Measurements from ENCODE around the gene PSMA3.
A peak's percentile ranks its signal among the peaks of the same experiment; 100 is the strongest.
"Not testable (repeated sequence)": the region's sequence is repeated elsewhere in the genome, so short reads cannot be mapped to it uniquely, and the experiment has no call there.

Gene PSMA3

DNA sequence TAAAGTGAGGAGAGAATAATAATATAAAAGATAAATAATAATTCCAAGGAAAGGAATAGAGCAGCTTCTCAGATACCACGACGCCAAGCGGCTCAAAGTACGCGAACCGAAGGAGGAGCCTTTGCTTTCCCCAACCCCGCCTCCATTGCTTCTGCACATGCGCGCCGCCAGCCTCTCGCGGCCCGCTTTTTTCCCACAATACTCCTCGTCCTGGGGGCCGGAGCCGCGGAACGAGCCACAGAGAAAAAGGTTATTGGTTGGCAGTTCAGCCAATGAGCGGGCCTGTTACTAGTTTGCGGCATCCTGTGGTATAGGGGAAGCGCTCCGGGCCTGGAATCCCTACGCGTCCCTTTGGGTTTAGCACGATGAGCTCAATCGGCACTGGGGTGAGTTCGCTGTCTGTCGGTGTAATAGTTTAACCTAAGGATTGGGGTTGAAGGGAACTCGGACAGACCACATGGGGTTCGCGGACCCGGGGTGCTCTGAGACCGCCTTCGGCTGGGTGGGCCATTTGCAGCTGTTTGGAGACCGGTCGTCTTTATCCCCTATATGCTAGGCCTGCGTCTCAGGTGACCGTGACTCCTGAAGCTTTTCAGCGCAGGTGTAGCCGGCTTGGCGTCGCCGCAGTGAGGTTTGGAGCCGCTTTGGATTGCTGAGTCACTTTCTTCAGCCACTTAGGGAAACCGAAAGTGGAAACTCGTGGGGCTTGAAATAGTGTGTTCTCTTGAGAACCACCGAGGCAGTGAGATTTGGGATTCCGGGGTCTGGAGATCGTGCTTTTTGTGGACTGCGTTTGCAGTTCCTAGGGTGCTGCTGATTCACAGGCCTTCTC is at the start of gene PSMA3:
PSMA3 (plus strand) TSS at position 288 of the 832 bp plus-strand sequence; CDS start at position 366, 78 bp downstream.
- peak; percentile 96 to 99 for DNase-seq

DNA sequence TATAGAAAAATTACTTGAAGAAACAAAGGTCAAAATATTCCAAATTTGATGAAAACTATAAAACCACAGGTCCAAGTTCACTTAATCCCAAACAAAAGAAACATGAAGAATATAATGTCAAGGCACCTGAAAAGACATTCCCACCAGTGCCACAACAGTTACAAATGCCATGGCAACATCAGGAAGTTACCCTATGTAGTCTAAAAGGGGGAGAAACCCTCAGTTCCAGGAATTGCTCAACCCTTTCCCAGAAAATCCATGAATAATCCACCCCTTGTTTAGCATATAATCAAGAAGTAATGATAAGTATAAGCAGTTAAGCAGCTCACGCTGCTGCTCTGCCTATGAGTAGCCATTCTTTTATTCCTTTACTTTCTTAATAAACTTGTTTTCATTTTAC is 48.4 kb upstream of the PSMA3 start:
- no peak for DNase-seq

DNA sequence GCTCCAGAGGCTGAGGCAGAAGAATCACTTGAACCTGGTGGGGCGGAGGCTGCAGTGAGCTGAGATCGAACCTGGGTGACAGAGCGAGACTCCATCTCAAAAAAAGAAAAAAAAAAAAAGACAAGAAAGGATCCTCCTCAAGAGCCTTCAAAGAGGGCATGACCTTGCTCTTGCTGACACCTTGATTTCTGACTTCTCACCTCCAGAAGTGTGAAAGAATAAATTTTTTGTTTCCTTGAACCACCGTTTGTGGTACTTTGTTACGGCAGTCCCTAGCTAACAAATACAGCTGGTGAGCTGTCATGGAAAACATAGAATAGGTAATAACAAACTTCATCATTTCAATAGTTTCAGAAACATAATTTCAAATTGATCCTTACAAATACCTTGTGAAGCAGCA is 46.6 kb upstream of the PSMA3 start:
- no peak for DNase-seq

DNA sequence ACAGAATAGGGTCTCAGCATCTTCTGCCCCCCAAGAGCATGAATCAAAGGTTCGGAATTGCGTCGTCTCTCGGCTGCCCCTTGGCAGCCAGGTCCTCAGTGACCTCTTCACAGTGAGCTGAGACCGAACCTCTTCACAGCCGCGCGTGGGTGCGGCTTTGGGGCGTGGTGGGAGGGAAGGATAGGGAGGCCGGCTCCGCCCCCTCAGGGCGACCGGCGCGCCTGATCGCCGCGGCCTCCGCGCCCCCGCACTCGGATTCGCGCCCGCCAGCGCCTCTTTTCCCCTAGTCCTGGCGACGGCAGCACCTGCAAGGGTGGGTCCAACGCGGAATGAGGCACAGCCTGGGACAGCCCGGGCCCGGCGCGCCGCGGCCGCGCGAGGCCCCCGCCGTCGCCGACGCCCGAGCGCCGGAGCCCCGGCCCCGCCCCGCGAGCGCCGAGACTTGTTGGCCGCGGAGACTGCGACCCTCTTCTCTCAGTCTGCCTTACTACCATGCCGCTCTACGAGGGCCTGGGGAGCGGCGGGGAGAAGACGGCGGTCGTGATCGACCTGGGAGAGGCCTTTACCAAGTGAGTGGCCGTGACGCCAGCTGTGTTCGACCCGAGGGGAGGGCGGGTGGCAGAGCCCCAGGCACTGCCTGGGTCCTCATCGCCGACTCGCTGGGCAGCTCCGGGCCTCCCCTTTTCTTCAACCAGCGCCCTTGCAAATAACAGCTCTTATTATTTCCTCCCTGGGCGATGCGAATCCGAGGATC is 44.7 kb upstream of the PSMA3 start, which contains the start of gene ACTR10:
ACTR10 (plus strand) TSS at position 424 of the 754 bp plus-strand sequence; CDS start at position 493, 69 bp downstream.
- peak; percentile 71 to 76 for DNase-seq

DNA sequence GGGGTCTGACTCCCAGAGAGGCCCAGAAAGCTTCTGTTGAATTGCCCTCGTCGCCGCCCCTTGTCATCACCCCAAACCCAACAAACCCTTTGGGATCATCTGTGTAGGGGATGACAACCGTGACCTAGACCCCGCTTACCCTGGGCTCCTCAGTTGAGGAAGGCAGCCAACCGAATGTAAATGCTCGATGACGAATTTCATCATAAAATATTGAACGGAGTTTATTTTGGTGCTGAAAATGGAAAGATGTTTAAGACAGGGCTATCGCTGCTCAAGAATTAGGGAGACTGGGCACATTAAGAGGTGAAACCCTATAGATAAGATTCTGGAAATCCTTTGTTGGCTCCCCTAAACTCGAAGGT is 44.2 kb upstream of the PSMA3 start:
- DNase-seq: peak in 1 of 2 experiments; percentile 21

DNA sequence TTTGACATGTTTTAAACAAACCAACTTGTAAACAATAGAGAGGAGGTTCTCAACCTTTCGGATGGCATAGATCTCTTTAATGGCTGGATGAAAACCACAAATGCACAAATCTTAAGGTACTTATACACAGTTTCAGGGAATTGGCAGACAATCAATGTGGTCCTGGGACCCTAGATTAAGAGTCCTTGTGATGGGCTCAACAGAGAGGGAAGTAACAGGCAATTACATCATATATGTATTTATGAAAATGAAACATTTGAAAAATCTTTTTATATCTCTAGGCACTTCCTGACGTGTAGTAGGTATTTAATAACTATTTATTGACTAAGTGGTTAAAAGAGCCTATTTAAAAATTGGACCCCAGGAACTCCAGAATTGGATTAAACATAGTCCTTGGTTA is 43.8 kb upstream of the PSMA3 start:
- peak in 1 of 2 experiments; percentile 25 for DNase-seq

DNA sequence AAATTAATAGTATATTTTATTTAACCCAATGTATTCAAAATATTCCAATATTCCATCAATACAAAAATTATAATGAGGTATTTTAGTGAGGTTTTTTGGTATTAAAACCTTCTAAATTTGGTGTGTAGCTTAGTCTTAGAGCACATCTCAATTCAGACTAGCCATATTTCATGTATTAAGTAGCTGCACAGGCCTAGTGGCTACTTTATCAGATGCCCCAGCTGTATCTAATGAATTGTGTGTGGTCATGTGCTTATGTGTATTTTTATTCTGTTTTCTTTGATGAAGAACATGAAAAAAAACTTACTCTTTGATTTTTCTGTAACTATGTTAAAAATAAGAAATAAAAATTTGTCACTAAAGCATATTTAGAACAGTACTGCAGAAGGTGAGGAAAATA is 31.5 kb upstream of the PSMA3 start:
- DNase-seq: no peak

DNA sequence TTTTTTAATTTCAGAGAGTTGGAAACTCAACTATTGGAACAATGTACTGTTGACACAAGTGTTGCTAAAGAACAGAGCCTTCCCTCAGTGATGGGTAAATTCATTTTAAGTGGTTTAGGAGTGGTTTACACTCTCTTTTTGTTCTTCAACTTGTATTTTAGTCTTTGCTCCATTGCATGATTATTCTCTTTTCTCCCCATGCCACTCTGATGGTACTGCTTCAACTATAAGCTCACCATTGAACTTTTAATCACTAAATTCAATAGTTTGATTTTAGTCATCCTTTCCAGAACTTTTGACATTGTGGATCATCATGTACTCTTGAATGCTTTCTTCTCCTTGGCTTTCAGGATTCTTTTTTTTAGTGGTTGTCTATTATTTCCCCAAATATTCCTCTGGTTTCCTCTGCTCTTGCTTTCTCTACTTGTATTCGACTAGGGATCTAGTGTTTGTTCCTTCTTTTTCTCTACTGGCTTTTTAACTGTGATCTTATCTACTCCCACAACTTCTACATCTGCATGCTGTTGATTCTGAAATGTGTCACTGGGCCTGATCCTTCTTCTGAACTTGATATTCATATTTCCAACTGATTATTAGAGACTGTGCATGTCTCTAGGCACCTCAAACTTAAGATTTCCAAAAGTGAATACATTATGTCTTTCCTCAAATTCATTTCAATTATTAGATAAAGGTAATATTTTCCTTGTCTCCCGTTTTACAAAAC is 29.3 kb upstream of the PSMA3 start:
- no peak for DNase-seq

DNA sequence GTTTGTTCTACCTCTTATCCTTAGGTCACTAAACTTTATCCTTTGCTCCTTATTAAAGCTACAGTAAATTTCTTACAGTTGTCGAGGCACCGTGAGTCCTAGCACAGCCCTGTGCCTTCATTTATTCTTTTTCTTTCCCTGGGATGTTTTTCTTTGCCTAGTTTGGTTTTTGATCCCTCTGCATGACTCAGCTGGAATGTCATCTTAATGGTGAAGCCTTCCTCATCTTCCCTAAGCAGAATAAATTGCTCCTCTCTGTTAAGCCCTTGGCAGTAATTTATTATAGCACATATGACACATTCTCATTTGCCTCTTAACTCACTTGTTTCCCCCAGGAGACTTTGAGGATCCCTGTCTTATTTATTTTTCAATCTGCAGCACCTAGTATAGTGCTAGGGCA is 28.1 kb upstream of the PSMA3 start:
- no peak for DNase-seq

DNA sequence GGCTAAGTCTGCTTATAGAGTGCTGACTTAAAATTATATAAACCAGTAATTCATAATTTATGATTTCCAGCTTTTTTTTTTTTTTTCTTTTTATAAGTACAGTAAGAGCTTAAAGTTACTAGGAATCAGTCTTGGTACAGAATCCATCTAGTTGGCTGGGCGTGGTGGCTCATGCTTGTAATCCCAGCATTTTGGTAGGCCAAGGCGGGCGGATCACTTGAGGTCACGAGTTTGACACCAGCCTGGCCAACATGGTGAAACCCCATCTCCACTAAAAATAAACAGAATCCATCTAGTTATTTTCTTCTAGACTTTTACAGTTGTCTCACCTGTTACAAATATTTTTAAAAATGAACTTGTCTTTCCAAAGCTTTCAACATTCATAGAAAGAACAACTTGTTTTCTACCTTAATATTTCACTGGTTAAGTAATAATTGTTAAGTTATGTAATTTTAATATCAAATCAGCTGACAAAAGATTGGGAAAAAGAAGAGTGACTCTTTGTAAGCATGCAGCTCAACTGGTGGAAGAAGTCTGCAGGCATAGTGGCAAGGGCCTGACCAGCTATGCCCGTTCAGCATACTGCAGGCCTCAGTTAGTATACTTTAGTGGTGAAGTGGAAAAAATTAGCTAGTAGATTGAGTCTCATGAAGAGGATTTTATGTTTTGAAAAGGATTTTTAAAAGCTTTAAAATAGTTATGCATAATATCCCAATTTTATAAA is 17.4 kb upstream of the PSMA3 start:
- no peak for DNase-seq

DNA sequence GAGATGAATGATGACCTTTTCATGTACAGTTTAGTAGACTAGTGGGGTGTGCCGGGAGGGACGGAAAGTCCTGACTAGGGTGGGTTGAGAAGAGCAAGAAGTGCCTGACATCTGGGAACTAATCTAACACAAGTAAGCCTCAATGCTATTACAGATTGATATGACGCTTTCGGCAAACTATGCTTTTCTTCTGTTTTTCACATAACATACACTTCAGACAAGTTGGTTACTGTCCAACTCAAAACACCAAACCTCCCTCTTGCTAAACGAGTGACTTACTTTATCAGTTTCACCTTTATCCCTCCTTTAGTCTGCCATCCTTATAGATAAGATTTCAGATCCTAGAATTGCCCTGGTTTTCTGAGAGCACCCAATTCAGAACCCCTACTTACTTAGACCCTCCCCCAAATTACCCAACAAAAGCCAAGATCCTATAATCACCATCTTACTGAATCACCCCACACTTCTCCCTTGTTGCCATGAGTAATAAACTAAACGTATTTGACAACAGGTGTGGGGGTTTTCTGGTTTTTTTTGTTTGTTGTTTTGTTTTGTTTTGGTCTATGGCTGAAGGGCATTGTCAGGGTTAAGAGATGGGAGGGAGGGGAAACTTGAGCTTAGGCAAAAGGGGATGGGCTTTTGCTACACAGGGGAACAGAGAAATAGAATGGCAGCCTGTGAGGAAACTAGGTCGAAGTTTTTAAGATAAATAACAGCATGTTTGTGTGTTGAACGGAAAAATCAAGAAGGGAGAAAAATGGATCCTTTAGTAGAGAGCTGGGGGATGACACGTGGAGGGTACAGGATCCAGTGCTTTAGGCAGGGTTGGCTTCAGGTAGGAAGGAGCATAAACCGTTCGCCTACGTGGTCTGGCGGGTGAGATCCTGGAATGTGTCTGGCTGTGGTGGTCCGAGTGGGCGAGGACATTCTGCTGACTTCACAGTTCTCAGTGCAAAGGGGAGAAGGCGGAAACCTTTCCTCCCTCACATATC is 6.1 kb upstream of the PSMA3 start:
- no peak for DNase-seq

DNA sequence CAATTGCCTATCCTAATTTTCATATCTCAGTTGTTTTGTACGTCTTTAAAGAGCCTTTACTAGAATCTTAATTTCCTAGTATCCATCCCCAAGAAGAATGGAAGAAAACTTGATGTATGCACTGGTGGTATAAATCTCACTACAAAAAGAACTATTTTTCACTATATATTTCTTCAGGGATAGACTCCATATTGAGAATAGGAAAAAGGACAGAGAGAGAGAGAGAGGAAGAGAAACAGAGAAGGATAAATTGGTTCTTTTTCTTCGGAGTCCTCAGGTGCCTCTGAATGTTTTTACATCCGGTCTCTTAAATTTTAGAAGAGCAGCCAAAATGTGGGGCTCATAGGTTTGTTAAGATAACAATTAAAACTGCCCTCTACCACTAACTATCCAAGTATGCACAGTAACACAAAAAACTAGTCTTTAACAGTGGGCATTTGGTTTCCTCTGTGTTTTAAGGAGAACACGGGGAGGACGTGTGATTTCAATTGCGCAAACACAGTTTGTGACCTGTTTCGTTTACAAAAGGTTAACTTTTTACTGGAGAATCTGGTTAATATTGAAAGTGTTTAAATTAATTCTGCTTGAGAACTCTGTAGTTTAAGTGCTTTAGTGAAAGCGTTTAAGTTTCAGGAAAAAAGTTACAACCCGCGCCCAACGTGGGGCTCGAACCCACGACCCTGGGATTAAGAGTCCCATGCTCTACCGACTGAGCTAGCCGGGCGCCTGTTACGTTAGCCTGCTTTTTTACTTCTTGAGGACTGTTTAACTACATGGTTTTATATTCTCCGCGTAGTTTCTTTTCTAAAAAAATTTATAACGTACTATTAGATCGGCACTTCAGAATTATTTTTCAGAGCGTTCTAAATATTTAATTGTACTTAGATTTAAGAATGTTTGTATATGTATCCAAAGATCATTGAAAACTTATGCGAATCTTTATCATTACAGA is 5.1 kb upstream of the PSMA3 start:
- peak; percentile 49 to 57 for DNase-seq

DNA sequence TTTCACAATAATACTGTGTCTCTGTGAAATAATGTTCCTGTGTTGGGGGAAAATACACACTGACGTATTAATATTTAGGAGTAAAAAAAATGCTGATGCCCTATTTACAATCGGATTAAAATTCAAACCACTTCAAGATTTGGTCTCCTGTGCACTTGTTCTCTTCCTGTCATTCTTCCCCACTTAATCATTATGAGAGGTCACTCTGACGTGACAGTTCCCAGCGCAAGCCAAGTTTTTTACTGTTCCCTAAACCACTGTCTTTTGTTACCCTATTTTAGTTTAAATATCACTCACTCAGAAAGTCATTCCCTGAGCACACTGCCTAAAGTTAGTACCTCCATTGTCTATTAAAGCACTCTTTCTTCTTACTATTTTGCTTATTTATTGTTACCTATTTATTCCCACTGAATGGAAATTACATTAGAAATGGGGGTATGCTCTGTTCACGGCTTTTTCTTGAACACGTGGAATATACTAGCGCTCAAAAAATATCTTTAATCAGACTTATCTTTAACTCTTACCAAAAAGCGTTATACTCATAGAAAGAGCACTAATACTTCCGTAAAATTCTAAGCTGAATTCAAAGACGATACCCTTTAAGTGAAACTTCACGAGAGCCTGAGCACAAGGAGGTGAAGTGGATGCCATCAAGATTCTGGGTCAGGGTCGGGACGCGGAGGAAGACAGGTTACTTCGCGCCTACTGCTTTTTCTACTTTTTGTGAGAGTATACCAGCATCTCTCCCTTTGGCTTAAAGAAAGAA is 670 bp upstream of the PSMA3 start:
- DNase-seq: peak; percentile 82 to 95

DNA sequence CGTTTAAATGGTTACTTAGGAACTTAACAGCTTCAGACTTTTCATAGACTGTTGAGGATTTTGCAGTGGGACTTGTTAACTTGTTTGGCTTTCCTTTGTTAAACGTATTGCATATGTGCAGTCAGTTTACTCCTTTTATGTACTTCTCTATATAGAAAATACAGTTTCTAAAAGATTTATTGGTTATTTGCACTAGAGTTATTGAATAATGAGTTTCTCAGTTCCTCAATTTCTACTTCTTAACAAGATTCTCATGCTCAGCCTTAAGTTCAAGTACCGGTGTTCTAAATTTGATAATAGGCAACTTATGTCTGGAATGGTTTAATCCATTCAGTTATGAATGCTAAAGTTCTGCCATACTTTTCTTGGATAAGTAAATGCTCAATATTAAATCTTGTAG is 919 bp downstream of the PSMA3 start:
- DNase-seq: peak in 1 of 2 experiments; percentile 34

DNA sequence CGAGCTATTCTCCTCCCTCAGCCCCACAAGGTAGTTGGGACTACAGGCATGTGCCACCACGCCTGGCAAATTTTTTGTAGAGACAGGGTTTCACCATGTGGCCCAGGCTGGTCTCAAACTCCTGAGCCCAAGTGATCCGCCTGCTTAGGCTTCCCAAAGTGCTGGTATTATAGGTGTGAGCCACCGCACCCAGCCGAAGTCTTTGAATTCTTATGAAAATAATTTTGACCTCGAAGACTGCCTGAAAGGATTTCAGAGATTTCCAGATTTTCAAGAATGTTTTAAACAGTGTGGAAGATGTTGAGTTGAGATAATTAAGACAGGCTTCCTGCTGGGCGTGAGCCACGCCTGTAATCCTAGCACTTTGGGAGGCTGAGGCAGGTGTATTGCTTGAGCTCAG is 5.0 kb downstream of the PSMA3 start:
- DNase-seq: no peak

DNA sequence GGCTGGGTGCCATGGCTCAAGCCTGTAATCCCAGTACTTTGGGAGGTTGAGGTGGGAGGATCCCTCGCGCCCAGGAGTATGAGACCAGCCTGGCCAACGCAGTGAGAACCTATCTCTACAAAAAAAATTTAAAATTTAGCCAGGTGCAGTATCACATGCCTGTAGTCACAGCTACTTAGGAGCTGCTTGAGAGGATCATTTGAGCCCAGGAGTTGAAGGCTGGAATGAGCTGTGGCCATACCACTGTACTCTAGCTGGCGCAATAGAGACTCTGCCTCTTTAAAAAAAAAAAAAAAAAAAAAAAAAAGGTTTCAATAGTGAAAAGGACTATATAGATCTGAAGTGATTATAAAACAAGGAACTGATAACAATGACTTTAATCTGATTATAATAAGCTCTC is 13.5 kb downstream of the PSMA3 start:
- peak in 1 of 2 experiments; percentile 9 for DNase-seq

DNA sequence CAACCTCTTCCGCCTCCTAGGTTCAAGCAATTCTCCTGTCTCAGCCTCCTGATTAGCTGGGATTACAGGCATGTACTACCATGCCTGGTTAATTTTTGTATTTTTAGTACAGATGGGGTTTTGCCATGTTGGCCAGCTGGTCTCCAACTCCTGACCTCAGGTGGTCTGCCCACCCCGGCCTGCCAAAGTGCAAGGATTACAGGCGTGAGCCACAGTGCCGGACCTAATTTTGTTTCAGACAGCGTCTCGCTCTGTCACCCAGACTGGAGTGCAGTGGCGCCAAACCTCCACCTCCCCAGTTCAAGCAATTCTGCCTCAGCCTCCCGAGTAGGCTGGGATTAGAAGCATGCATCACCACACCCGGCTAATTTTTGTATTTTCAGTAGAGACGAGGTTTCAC is 17.4 kb downstream of the PSMA3 start:
- not testable (repeated sequence) for DNase-seq

DNA sequence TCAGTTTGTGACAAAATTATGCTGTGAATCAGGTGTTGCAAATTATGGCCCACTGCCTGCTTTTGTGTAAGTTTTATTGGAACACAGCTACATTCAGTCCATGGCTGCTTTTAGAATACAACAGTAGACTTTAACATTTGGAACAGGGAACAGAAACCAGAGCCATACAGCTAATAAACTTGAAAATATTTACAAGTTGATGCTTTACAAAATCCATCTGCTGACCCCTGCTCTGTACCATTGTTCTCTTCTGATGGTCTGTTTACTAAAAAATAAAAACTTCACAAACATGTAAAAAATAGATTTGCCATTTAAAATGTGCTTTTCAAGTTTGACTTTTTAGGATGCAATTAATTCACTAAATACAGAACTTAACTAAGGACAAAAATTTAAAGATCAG is 20.8 kb downstream of the PSMA3 start:
- no peak for DNase-seq

DNA sequence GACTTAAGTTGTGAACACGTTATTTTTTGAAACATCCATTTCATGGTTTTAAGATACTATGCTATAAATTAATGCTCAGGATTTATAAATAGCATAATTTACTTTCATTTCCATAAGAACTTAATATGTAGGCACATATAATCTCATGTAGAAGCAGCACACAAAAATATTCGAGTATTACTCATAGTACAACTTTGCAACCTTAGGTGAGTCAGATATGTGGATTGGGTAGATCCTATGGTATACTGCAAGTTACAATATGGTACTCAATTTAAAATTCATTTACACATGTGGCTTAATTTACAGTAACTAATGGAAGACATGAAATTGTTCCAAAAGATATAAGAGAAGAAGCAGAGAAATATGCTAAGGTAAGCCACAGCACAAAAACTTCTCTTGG is 26.0 kb downstream of the PSMA3 start:
- no peak for DNase-seq
